HG03280 (cell line): ENCODE measurements around the gene GBGT1.
A peak's percentile ranks its signal among the peaks of the same experiment; 100 is the strongest.

Source experiments
- ATAC-seq: cut with Tn5 transposase; IDR thresholded peaks from one replicate; pipeline ENCODE4 v1.9.1; 2021; ENCODE audit warnings: mild to moderate bottlenecking, moderate library complexity; ENCODE audit not compliant: unreplicated experiment

The GBGT1 gene

DNA sequence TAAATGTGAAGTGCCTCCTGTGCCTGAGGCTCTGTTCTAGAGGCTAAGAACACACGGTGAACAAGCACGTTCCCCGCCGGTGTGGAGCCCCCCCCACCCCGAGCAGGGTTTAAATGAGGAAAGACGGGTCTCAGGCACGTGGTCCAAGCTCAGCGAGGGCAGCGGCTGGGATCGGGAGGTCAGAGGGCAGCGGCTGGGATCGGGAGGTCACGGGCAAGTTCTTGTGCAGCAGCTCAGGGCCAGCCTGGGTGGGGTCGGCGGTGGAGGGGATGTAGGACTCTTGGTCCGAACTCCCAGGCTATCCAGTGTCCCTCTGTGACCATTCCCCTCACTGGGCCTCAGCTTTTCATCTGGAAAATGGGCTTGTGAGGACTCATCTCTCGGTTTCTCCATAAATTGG is 2.7 kb upstream of the GBGT1 start:
- ATAC-seq: no peak

DNA sequence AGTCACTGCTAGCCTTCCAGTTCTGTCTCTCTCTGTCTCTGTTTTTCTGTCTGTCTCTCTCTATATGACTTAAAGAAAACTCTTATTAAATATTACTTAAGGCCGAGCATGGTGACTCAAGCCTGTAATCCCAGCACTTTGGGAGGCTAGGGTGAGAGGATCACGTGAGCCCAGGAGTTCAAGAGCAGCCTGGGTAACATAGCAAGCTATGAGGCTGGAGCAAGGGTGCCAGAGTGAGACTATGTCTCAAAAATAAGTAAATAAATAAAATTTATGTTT is 1.7 kb upstream of the GBGT1 start:
- ATAC-seq: no peak

- ATAC-seq: no peak
Observed at GRCh38 chr9:133164191-133164590, 477 bp upstream of the GBGT1 start.

GRCh38 chr9:133162861-133163503 is 732 bp downstream of the GBGT1 start:
- ATAC-seq: no peak

DNA sequence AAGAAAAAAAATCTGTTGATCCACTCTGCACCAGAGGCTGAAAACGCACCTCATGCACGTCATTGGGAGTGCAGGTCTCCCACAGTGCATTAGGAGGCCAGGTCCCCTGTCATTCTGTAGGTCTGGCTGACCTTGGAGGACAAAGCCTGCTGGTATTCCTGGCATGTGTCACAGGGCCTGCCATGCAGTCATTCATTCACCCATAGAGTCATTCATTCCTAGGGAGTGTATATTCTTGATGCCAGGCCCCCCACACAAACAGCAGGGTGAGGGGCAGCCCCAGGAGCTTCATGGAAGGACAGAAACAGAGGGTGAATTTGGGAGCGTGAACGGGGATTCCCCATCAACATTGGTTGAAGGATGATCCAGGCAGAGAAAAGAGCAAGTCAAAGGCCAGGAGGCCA is 2.2 kb downstream of the GBGT1 start:
- ATAC-seq: no peak

- no peak for ATAC-seq
Observed at GRCh38 chr9:133160742-133161546, 2.8 kb downstream of the GBGT1 start.

DNA sequence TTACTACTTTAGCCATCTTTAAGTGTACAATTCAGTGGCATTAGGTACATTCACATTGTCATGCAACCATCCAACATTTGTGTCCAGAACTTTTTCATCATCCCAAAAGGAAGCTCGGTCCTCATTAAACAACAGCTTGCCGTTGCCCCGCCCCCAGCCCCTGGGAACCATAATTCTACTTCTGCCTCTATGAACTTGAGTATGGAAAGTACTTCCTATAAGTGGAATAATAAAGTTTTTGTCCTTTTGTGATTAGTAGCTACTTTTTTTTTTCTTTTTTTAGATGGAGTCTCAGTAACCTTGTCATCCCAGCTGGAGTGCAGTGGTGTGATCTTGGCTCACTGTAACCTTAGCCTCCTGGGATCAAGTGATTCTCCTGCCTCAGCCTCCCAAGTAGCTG is 5.0 kb downstream of the GBGT1 start:
- ATAC-seq: no peak

GRCh38 chr9:133155156-133155555 is 8.6 kb downstream of the GBGT1 start:
- ATAC-seq: no peak

GRCh38 chr9:133154097-133154989 is 9.4 kb downstream of the GBGT1 start:
- no peak for ATAC-seq

DNA sequence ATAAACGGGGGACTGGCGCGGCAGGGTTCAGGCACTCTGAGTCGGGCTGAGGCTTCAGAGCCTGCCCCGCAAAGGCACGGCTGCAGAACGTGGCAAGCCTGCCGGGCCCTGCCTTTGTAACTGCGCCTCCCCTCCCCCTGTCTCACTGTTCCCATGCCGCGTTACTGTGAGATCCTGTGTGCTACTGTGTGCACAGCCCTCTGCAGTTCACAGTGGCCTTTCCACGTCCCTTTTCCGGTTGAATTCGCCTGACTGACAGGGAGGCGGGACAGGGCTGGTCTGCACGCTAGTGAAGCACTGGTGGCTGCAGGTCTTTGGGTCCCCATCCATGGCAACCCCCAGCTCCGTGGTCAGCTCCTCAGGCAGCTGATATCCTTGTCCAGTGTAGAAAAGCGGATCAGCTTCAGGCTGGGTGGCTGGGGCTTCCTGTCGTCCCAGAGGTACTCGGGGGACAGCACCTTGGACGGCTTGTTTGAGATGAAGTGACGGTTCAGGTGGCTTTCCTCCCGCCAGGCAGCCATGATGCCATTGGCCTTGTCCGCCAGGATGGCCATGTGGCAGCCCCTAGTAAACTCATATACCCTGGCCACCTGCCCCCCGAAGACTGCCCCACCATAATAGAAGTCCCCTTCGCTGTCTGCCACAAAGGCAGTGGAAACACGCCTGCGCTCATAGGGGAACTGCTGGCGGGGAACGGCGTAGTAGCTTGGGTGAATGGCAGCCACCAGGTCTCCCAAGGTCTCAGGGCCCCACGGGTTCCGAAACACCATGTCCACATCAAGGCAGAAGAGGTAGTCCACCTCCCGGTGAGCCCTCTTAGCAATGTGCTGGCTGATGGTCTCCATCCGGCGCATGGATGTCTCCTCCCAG is 10.3 kb downstream of the GBGT1 start:
- ATAC-seq: no peak

GRCh38 chr9:133151601-133152525 is 11.9 kb downstream of the GBGT1 start:
- ATAC-seq: no peak

GRCh38 chr9:133151041-133151440 is 12.7 kb downstream of the GBGT1 start:
- no peak for ATAC-seq

GRCh38 chr9:133149130-133150015 is 14.3 kb downstream of the GBGT1 start:
- ATAC-seq: peak; percentile 69

DNA sequence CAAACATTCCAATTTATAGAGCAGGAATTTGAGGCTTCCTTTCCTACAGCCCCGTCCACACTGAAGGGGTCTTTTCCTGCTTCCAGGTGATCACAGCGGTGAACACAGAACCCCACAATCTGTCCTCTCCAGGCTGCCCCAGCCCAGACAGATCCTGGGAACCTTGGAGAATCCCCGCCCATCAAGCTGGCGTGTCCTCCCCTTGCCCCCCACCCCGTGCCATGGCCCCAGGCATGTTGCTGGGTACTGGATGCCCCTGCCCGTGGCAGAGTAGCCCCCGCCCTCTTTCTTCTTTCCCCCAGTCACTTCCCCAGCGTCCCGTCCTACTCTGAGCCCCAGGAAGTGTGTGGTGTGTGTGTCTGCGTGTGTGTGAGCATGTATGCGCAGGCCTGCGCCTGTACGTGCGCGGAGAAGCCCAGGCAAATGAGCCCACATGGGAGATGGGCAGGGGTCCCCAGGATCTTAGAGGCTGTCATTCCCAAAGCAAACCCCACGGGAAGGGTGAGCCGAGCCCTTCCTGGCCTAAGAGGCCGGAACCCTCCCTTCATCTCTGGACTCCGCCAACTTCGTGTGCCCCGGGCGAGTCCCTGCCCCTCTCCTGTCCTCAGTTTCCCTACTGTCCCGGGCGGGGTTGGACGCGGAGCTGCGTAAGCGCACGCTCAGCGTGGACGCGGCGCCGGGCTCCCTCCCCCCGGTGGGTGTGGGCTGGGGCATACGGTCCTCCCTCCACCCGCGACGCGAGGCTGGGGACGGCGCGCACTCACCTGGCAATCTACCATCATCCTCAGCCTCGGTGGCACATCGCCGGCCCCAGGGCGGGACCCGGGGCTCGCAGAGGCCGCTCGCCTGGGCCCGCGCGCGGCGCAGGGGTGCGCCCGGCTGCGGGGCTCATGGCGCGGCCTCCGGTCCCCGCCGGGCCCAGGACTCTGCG is 15.2 kb downstream of the GBGT1 start:
- peak; percentile 15 for ATAC-seq

DNA sequence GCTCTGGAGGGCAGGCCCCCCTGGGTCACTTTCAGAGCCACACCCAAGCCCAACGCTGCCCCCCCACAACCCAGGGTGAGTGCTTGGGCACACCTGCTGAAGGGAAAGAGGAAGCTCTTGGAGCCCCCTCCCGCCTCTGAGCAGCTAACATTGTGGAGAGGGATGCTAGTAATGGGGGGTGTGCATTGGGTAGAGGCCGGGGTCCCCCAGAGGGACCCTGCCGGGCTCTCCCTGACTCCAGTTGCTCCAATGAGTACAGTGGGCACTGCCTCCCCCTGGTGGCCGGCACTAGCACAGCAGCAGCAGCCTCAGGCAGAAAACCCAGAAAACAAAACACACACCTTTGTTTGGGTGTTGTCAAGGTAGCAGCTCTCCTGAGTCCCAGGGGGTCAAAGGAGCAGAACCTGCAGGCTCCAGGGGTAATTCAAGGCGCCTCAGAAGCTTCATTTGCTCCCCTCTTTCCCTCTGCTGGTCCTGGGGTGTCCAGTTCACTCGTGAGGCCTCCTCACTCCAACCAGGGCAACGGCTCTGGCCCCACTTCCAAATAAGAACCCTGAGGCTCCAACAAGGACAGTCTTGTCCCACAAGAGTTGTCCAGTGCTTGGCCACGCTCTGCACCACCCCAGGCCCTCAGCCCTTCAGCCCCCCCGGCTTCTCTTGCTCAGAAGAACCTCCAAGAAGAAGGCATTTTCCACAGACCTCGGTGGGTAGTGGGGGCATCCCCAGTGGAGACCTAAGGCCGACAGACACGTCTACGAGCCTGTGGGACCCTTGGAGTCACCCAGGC is 16.1 kb downstream of the GBGT1 start:
- ATAC-seq: no peak

DNA sequence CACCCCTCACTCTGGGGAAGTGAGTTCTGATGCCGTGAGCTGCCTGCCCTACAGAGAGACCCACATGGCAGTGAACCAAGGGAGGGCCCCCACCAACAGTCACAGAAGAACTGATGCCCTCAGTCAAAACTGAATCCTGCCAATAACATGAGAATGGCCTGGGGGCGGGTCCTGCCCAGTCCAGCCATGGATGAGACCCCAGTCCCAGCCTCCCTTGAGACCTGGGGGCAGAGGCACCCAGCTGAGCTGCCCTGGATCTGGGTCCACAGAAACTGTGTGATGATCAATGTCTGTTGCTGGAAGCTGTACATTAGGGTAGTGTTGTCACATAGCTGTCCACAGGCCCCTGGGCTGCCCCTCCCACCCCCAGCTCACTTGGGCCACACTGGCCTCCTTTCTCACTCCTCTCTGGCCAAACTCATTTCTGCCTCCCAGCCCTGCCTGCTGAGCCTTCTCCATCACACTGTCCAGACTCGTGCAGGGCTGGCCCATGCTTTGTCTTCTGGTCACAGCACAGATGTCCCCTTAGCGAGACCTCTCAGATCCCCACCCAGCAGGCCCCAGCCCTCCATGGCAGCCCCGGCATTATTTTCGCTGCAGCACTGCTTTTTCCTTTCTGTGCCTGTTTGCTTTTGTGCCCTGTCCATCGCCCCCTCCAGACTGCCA is 16.8 kb downstream of the GBGT1 start:
- ATAC-seq: no peak
